Tibial nerve (tissue), 4 donors: Measurements from ENCODE around the gene CLDN9. TPM values are rescaled to one million over a fixed set of nuclear protein-coding genes. Genes with fewer than 3 reads are reported as not detected.

Experiments used
- DNase-seq, 2 donors: peaks; one replicate each; pipeline ENCODE4 v3.0.0-alpha.2; 2019; ENCODE audit warnings: low spot score in 2 of 2
- H3K27ac ChIP-seq, 4 donors: fragments of 200-600 bp; sonication (generic) in 3 of 4; one replicate each; pipeline ENCODE4 v1.5.1; 2017 to 2019; ENCODE audit warnings: mild to moderate bottlenecking in 1 of 4
- H3K27me3 ChIP-seq, 2 donors: fragments of 200-600 bp; sonication (generic) in 1 of 2; one replicate each; pipeline versions ENCODE4 v1.5.1 to v1.6.0; 2017 to 2019
- H3K36me3 ChIP-seq, 3 donors: fragments of 200-600 bp; sonication (generic); one replicate each; pipeline ENCODE4 v1.5.1; 2018 to 2019
- H3K4me1 ChIP-seq, 4 donors: fragments of 200-600 bp; sonication (generic) in 3 of 4; one replicate each; pipeline ENCODE4 v1.5.1; 2017 to 2019
- H3K4me3 ChIP-seq, 4 donors: fragments of 200-600 bp; sonication (generic) in 3 of 4; one replicate each; pipeline ENCODE4 v1.5.1; 2017 to 2019; ENCODE audit warnings: mild to moderate bottlenecking in 1 of 4, moderate library complexity in 1 of 4
- H3K9me3 ChIP-seq, 4 donors: fragments of 200-600 bp; sonication (generic) in 3 of 4; one replicate each; pipeline ENCODE4 v1.5.1; 2017 to 2019
- EP300 ChIP-seq, 2 donors: sonication (generic); formaldehyde crosslinking; IDR thresholded peaks; one replicate each; pipeline ENCODE4 v1.6.1; 2017; ENCODE audit warnings: antibody characterized with exemption in 2 of 2, mild to moderate bottlenecking in 1 of 2
- POLR2A ChIP-seq, 2 donors: fragments of 450-650 bp; IDR thresholded peaks; one replicate each; pipeline ENCODE4 v1.6.1; 2017; ENCODE audit warnings: antibody characterized with exemption in 2 of 2, mild to moderate bottlenecking in 2 of 2, moderate library complexity in 2 of 2
- WGBS, 2 donors: methylation state at CpG; one replicate each; pipeline ENCODE4 v1.1.5; 2018; 5-methylcytosine and 5-hydroxymethylcytosine counted together
- total RNA-seq, 4 donors: library from RNA; depleted of rRNA; stranded (reverse); fragments of >200 nt; gene quantifications; one replicate each; pipeline ENCODE4 v1.1.0, GENCODE V29; 2016
- TF ChIP-seq, protein P1 (sequence below), 5 experiments: fragments of 200-600 bp in 3 of 5; fragments of 450-650 bp in 2 of 5; sonication (generic) in 3 of 5; IDR thresholded peaks; one replicate each; pipeline ENCODE4 v1.5.1; 2016 to 2019; ENCODE audit warnings: antibody characterized with exemption in 5 of 5, mild to moderate bottlenecking in 3 of 5, moderate library complexity in 2 of 5

CLDN9 gene
- total RNA-seq, 4 donors from 2014 or later, result 0.30 TPM; not detected in 3

DNA sequence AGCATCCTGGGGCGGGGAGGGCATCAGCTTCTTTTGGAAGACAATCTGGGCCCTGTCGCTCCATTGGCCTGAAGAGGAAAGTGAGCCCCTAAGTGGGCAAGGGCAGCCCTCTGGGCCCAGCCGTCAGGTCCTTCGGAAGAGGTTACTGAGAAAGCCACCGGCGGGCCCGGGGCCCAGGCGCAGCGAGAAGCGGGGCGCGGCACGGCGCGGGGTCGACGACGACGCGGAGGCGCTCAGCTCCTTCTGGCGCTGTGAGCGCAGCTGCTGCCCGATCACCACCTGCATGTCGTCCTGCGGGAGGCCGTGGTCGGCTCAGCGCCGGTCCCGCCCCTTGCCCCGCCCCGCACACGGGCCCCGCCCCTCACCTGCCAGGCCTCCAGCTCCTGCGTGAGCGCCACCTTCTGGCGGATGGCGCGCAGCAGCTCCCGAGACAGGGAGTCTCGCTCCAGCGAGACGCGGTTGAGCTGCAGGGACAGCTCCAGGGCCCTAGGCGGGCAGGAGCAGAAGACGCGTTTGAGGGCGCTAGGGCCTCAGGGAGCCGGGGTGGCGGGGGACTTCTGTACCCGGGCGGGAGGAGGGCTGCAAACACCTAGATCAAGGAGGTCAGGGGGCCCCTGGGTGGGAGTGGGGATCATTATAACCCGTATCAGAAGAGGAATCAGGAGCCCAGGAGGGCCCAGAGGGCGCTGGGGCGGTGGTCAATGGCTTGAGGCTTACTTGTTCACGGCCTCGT lies 15.4 kb downstream of the CLDN9 start:
- H3K27me3 ChIP-seq, result peaks cover 0 to 47% of the 10 kb centered on the region in 2 donors
- WGBS, 2 donors, result 7 to 27% methylated on average over 22 to 43 of the region's 58 CpGs
- H3K4me1 ChIP-seq, result peaks cover 0 to 47% (median 21%) of the 10 kb centered on the region in 4 donors
- H3K36me3 ChIP-seq, result peaks cover 0 to 22% (median 5%) of the 10 kb centered on the region in 3 donors
- DNase-seq, result peak; percentile 40 to 49
- H3K27ac ChIP-seq, result no peak overlapping the region
- TF ChIP-seq, protein P1, sequence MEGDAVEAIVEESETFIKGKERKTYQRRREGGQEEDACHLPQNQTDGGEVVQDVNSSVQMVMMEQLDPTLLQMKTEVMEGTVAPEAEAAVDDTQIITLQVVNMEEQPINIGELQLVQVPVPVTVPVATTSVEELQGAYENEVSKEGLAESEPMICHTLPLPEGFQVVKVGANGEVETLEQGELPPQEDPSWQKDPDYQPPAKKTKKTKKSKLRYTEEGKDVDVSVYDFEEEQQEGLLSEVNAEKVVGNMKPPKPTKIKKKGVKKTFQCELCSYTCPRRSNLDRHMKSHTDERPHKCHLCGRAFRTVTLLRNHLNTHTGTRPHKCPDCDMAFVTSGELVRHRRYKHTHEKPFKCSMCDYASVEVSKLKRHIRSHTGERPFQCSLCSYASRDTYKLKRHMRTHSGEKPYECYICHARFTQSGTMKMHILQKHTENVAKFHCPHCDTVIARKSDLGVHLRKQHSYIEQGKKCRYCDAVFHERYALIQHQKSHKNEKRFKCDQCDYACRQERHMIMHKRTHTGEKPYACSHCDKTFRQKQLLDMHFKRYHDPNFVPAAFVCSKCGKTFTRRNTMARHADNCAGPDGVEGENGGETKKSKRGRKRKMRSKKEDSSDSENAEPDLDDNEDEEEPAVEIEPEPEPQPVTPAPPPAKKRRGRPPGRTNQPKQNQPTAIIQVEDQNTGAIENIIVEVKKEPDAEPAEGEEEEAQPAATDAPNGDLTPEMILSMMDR (IDR thresholded peaks at IDR 0.05), result peak; percentile 55 to 81 (median 75)
- no peak for TF ChIP-seq POLR2A (IDR thresholded peaks at IDR 0.05)
- H3K9me3 ChIP-seq, result no peaks in the 10 kb centered on the region
- H3K4me3 ChIP-seq, result no peak overlapping the region

DNA sequence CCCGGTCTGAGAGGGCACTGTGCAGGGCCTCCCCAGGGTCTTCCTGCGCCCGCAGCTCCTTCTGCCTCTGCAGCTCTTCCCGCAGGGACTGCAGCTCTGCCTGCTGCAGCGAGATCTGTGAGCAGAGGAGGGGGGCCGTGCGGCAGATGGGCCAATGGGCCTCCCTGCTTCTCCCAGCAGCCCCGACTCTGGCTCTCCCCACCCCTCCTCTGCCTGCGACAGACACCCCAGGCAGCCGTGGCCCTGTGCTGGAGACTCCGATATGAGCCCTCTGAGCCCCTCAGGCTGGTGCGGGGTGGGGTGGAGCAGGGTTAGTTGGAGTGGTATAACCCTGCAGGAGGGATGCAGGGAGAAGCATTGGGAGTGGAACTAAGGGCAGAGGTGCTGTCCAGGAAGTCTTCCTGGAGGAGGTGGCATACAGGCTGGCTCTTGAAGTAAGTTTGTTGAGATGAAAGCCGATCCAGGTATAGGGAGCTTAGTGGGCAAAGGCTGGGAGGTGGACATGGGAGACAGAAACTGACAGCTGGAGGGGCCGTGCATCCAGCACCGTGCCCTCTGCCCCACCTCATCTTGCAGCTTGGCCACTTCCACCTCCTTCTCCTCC lies 16.1 kb downstream of the CLDN9 start:
- 31 to 42% methylated on average over 8 to 15 of the region's 15 CpGs for WGBS, 2 donors
- H3K27me3 ChIP-seq, result peaks cover 0 to 54% of the 10 kb centered on the region in 2 donors

DNA sequence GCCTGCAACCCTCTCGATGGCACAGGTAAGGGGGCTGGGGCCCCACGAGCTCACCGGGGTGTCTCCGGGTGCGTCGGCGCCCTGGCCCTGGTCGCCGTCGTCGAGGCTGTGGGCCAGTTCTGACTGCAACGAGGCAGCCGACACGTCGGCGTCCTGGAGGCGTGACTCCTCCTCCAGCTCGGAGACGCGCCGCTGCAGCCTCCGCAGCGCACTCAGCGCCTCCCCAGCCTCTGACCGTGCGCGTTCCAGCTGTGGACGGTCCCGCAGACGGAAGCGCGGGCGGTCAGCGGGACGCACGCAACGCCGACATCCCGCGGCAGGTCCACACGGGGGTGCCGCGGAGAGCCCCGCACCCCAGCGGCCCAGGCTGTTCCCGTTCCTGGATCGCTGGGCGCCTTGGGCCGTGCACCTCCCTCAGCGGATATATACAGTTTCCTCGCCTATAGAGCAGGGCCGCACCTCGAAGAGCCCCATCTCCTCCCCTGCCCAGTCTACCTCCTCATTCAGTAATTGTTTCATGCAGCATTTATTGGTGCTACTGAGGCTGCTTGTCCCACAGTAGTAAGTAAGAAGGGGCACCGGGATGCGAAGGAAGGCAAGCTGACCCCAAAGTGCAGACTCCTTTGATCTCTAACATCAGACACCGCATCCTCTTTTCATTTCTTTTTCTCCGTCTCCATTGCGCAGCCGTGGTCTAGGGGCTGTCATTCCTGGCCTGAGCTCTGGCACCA lies 16.9 kb downstream of the CLDN9 start:
- TF ChIP-seq EP300 (IDR thresholded peaks at IDR 0.05), result no peak
- TF ChIP-seq, protein P1 (IDR thresholded peaks at IDR 0.05), result no peak
- no peak for DNase-seq
- H3K4me3 ChIP-seq, result no peak overlapping the region
- H3K9me3 ChIP-seq, result no peaks in the 10 kb centered on the region
- peaks cover 0 to 22% (median 5%) of the 10 kb centered on the region in 3 donors for H3K36me3 ChIP-seq
- peaks cover 0 to 36% (median 16%) of the 10 kb centered on the region in 4 donors for H3K4me1 ChIP-seq
- 11 to 16% methylated on average over 45 to 59 of the region's 59 CpGs for WGBS, 2 donors
- peaks cover 0 to 62% of the 10 kb centered on the region in 2 donors for H3K27me3 ChIP-seq
- H3K27ac ChIP-seq, result no peak overlapping the region

More for the DNA sequence above, 16.1 kb downstream of the CLDN9 start:
- Histone ChIP-seq H3K9me3 (no peaks in the 10 kb centered on the region), H3K4me3 (no peak overlapping the region), H3K27ac (no peak overlapping the region), H3K4me1 (peaks cover 0 to 42% (median 16%) of the 10 kb centered on the region in 4 donors), H3K36me3 (peaks cover 0 to 22% (median 5%) of the 10 kb centered on the region in 3 donors)
- DNase-seq, result no peak
- TF ChIP-seq, protein P1 (IDR thresholded peaks at IDR 0.05), result no peak
- TF ChIP-seq POLR2A (IDR thresholded peaks at IDR 0.05) (no peak), EP300 (IDR thresholded peaks at IDR 0.05) (no peak)

DNA sequence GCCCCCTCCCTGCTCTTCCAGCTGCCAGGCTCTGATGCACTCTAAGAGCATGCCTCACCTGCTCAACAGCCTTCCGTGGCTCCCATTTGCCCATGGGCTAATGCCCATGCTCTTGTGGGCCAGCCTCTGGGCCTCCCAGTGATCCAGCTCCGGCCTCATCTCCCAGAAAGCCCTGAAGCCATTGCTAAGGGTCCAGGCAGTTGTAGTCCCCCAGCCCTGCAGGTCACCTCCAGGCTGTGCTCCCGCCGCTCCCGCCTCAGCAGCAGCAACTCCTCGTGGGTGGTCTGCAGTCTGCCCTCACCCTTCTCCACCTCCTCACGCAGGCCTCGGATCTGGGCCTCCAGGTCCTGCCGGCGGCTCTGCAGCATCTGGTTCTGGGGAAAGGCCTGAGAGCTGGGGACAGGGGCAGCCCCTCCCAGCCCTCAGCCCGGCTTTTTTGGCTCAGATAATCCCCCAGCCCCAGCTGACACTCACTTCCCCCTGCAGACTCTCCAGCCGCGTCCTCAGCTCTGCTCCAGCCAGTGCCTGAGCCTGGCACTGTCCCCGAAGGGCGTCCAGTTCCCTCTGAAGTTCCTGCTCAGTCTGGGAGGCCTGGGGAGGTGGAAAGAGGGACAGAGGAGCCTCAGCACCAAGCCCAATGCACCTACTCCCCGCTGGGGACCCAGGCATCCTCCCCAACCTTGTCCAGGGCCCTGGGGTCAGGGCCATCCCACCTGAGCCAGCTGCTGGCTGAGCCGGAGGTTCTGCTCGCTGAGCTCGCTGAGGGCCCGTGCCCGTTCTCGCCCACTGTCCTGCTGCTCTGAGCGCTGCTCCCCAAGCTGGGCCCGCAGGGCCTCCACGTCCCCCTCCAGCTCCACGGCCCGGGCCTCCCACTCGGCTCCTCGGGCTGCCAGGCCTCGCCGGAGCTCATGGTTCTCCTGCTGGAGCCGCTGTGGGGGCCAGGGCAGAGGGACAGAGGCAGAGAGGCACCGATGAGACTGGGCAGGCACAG lies 17.8 kb downstream of the CLDN9 start:
- TF ChIP-seq, protein P1 (IDR thresholded peaks at IDR 0.05), result no peak
- no peak for TF ChIP-seq POLR2A (IDR thresholded peaks at IDR 0.05)
- TF ChIP-seq EP300 (IDR thresholded peaks at IDR 0.05), result no peak
- Histone ChIP-seq H3K4me3 (no peak overlapping the region), H3K9me3 (no peaks in the 10 kb centered on the region), H3K27ac (no peak overlapping the region), H3K4me1 (peaks cover 0 to 28% (median 16%) of the 10 kb centered on the region in 4 donors), H3K36me3 (peaks cover 0 to 19% (median 5%) of the 10 kb centered on the region in 3 donors), H3K27me3 (peaks cover 0 to 71% of the 10 kb centered on the region in 2 donors)
- WGBS, 2 donors, result 73 to 79% methylated on average over 33 of the region's 33 CpGs
- no peak for DNase-seq
